Activated CD4-positive, alpha-beta T cell treated with anti-CD3 and anti-CD28 coated beads, Interleukin-2, amount 50 U/mL, for 24 hours (primary cell): Measurements from ENCODE around the gene CCNI.
"Not testable (repeated sequence)": the region's sequence is repeated elsewhere in the genome, so short reads cannot be mapped to it uniquely, and the experiment has no call there.

Experiments
- DNase-seq, 2 donors: peaks; one replicate each; pipeline ENCODE4 v3.0.0-alpha.2; 2020; ENCODE audit warnings: low read depth in 1 of 2, low spot score in 1 of 2

CCNI gene

GRCh38 chr4:77075869-77076799 is at the start of gene CCNI:
CCNI (minus strand) TSS chr4:77075989; CDS start chr4:77066362, 9,627 bp downstream.
- DNase-seq: peak; percentile 88 to 90

GRCh38 chr4:77124576-77124975 is 48.8 kb upstream of the CCNI start:
- DNase-seq: no peak

- no peak for DNase-seq
Measured at GRCh38 chr4:77123411-77123810, 47.6 kb upstream of the CCNI start.

DNA sequence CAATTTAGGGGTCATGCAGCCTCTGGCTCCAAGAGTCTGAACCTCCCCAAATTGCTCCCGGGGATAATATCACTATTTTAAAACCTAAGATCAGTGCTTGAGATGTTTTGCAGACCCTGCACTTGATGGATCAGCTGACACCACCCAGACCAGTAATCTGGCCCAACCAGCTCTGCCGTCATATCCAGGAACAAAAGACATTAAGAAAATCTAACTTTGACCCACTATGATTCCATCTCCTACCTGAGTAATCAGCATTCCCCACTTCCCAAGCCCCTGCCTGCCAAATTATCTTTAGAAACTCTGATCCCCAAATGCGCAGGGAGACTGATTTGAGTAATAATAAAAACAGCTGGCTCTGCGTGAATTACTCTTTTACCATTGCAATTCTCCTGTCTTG is 46.9 kb upstream of the CCNI start:
- no peak for DNase-seq

GRCh38 chr4:77121736-77122240 is 46.0 kb upstream of the CCNI start:
- DNase-seq: no peak

DNA sequence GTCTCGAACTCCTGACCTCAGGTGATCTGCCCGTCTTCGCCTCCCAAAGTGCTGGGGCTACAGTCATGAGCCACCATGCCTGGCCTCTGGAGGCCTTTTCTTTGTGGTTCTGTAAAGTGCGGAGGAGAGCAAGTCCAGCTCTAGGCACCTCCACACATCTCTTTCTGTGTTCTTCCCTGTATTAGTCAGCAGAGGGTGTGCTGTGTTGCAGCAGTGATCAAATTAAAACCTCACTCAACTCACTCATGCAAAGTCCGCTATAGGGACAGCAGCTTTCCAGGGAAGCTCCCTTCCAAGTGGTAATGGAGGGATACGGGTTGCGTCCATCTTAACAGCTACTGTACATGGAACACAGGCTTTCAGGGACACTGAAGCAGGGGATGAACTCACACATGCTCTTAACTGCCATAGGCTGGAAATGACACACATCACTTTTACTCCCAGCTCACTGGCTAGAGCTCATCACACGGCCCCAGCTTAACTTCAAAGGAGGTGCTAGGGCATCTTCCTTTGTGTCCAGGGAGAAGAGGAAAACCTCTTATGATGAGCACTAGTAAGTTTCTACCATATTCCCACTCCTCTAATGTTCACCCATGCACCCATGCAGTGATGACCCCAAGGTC is 45.2 kb upstream of the CCNI start:
- DNase-seq: no peak

- DNase-seq: no peak
Measured at GRCh38 chr4:77117721-77118120, 41.9 kb upstream of the CCNI start.

- DNase-seq: no peak
Measured at GRCh38 chr4:77113069-77113468, 37.3 kb upstream of the CCNI start.

DNA sequence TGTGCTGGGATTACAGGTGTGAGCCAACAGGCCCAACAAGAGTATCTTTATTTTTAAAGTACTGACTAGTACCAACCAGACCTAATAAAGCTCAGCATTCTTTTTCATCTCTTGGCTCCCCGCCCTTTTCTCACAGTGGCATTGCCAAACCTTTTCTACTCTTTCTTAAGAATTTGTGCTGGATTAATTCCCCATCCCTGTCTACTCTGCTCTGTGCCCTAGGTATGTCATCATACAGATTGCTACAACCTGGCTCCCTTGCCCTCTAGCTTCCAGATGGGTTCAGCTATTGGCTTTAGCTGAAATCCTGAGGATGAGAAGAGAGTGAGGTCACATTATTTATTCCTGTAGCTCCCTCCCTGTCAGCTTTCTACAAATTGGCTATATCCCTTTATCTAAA is 34.9 kb upstream of the CCNI start:
- DNase-seq: no peak

- DNase-seq: no peak
Measured at GRCh38 chr4:77104791-77105540, 29.2 kb upstream of the CCNI start.

- DNase-seq: no peak
Measured at GRCh38 chr4:77104388-77104787, 28.6 kb upstream of the CCNI start.

DNA sequence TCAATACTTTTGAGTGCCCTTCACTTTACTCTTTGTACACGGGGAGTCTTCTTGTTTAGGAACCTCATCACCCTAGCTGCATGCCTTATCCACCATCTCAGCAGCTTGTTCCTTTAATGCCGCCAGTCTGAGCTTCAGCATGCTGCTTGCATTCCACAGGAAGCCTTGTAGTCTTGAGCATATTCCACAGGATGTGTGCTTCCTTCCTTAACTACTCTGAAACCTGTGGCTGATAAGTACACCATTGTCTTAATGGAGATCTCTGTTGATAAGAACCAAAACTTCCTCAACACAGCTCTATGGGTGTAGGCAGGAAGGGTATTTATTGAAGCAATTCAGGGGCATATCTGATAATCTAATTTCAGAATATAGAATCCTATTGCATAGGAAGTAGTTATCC is 24.4 kb upstream of the CCNI start:
- DNase-seq: no peak

DNA sequence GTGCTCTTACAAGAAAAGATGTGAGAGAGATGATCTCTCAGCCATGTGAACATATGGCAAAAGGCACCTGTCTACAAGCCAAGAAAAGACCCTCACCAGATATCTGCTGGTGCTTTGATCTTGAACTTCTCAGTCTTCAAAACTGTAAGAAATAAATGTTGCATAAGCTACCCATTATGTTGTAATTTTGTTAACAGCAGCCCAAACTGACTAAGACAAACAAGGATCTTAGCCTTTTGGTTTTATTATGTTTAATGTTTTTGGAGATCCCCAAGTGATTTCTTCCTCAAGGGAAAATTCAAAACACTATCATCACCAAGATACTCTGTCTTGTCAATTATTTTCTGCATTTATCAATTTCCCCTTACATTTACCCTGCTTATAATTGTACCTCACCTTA is 21.8 kb upstream of the CCNI start:
- DNase-seq: no peak

DNA sequence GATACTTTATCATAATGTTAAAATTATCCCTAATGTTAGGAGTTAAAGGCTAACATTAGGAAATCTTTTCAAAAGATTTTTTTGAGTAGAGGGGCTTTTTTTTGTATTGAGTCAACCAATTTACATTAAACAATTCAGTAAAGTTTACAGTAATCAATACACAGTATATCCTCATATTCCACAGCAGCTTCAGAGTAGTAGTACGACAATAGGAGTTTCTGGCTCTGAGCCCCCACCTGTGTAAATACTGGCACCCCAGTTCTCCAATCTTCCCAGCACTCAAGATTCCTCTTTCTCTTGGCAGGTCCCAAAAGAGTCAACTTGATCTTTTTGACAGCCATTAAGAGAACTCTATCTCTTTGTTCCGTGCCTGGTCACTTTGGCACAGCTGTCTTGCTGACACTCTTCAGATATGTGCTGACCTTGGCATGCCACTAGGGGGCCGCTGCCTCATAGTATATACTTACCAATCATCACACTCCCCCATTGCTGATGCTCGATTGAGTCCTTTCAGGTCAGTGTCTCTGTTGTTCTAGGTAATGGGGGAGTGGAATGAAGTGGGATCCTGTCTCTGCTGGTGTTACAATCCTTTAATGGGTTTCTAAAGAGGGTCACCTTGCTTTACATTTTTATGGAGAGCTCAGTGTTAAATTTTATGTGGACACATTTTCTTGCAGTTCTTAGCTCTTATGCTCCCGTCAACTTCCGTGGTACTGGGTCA is 19.5 kb upstream of the CCNI start:
- peak; percentile 29 to 56 for DNase-seq

DNA sequence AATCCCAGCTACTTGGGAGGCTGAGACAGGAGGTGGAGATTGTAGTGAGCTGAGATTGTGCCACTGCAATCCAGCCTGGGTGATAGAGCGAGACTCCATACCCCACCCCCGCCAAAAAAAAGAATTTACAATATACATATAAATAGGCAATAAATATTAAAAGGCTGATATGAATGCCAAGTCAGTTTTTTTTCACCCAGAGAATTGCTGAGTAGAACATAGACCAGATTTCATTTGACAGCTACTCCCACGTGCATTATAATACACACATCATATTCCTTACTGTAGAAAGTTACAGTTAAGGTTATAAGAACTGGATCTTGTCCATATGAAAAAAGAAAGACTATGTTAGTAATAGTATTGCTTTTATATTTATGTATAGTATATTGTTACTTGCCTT is 18.7 kb upstream of the CCNI start:
- DNase-seq: no peak

DNA sequence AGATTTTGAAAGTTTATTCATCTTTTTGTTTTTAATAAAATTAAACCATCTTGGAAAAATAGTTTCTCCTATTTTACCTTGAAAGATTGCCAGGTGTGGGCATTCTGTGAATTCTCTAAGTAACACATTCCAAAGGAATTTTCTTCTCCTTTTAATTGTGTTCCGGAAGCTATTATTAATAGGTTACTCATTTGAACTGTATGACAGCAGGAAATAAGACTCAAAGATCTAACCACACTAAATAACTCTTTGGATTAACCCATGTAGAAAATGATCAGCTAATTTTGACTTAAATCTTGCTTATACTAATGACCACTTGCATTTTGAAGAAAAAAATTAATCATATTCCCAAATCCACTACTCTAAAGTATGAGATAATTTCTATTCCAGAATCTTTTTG is 17.6 kb upstream of the CCNI start:
- no peak for DNase-seq

- DNase-seq: no peak
Measured at GRCh38 chr4:77092975-77093374, 17.2 kb upstream of the CCNI start.

- DNase-seq: no peak
Measured at GRCh38 chr4:77089866-77090265, 14.1 kb upstream of the CCNI start.

DNA sequence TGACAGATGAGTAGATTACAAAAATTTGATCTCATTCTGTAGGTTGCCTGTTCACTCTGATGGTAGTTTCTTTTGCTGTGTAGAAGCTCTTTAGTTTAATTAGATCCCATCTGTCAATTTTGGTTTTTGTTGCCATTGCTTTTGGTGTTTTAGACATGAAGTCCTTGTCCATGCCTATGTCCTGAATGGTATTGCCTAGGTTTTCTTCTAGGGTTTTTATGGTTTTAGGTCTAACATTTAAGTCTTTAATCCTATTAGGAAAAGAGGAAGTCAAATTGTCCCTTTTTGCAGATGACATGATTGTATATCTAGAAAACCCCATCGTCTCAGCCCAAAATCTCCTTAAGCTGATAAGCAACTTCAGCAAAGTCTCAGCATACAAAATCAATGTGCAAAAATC is 11.2 kb upstream of the CCNI start:
- not testable (repeated sequence) for DNase-seq

GRCh38 chr4:77084019-77084639 is 8.3 kb upstream of the CCNI start:
- DNase-seq: no peak
